Hepatocyte (in vitro differentiated cells): ENCODE results near the gene BBS9.

Experiments
- EZH2 ChIP-seq: fragments of 200-600 bp; sonication (generic); IDR thresholded peaks from 2 replicates; pipeline ENCODE4 v1.6.1; 2016; ENCODE audit warnings: antibody characterized with exemption, mild to moderate bottlenecking, borderline replicate concordance
- TF ChIP-seq, protein P1 (sequence below): fragments of 200-600 bp; sonication (generic); IDR thresholded peaks from 2 replicates; pipeline ENCODE4 v1.5.1; 2016; ENCODE audit warnings: antibody characterized with exemption, mild to moderate bottlenecking; ENCODE audit not compliant: poor library complexity

DNA sequence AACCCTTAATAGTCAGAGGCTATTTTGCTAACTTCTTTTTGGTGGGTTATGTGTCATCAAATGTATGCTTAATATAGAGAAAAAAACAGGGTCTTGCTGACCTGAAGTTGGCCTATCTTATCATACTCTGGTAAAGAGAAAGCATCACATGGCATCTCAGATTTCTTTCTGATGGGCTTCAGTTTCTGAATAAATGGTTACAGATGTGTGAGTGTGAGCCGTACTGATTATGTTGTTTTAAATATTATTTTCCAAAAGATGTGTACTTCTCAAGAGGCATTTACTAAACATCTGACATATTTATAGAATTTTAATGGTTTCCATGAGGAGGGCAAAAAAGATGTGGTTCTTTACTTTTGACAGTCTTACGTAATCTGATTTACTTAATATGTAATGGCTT lies 28.4 kb downstream of the BBS9 start:
- TF ChIP-seq EZH2 = no peak
- TF ChIP-seq, protein P1, sequence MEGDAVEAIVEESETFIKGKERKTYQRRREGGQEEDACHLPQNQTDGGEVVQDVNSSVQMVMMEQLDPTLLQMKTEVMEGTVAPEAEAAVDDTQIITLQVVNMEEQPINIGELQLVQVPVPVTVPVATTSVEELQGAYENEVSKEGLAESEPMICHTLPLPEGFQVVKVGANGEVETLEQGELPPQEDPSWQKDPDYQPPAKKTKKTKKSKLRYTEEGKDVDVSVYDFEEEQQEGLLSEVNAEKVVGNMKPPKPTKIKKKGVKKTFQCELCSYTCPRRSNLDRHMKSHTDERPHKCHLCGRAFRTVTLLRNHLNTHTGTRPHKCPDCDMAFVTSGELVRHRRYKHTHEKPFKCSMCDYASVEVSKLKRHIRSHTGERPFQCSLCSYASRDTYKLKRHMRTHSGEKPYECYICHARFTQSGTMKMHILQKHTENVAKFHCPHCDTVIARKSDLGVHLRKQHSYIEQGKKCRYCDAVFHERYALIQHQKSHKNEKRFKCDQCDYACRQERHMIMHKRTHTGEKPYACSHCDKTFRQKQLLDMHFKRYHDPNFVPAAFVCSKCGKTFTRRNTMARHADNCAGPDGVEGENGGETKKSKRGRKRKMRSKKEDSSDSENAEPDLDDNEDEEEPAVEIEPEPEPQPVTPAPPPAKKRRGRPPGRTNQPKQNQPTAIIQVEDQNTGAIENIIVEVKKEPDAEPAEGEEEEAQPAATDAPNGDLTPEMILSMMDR = no peak
